ENCODE results near the gene SLC8A1.

The SLC8A1 gene

GRCh38 chr2:40244251-40244650, 207.6 kb downstream of the SLC8A1 start:
- no peaks in the 10 kb centered on the region for H3K27me3 ChIP-seq (replicated peaks; ENCODE audit: control insufficient read depth, insufficient read depth, low read length, poor library complexity, severe bottlenecking)
- H3K9me3 ChIP-seq (ENCODE audit: control insufficient read depth, low read length) = no peaks in the 10 kb centered on the region
- no peak overlapping the region for H3K27ac ChIP-seq (ENCODE audit: insufficient read depth, low read length, poor library complexity, severe bottlenecking)
- no peak for DNase-seq
- H3K4me1 ChIP-seq (ENCODE audit: control insufficient read depth, insufficient read depth, low read length, poor library complexity, severe bottlenecking) = no peaks in the 10 kb centered on the region
- H3K36me3 ChIP-seq (ENCODE audit: control insufficient read depth, insufficient read depth, low read length) = no peaks in the 10 kb centered on the region
- no peak overlapping the region for H3K4me3 ChIP-seq (ENCODE audit: insufficient read depth, low read depth, low read length, poor library complexity, severe bottlenecking)

GRCh38 chr2:40243581-40244187, 208.2 kb downstream of the SLC8A1 start:
- DNase-seq = no peak
- no peak overlapping the region for H3K4me3 ChIP-seq (ENCODE audit: insufficient read depth, low read depth, low read length, poor library complexity, severe bottlenecking)
- H3K9me3 ChIP-seq (ENCODE audit: control insufficient read depth, low read length) = no peaks in the 10 kb centered on the region
- H3K27me3 ChIP-seq (replicated peaks; ENCODE audit: control insufficient read depth, insufficient read depth, low read length, poor library complexity, severe bottlenecking) = no peaks in the 10 kb centered on the region
- H3K27ac ChIP-seq (ENCODE audit: insufficient read depth, low read length, poor library complexity, severe bottlenecking) = no peak overlapping the region
- no peaks in the 10 kb centered on the region for H3K4me1 ChIP-seq (ENCODE audit: control insufficient read depth, insufficient read depth, low read length, poor library complexity, severe bottlenecking)
- no peaks in the 10 kb centered on the region for H3K36me3 ChIP-seq (ENCODE audit: control insufficient read depth, insufficient read depth, low read length)

GRCh38 chr2:40242315-40242714, 209.6 kb downstream of the SLC8A1 start:
- Histone ChIP-seq H3K4me1 (ENCODE audit: control insufficient read depth, insufficient read depth, low read length, poor library complexity, severe bottlenecking) (no peaks in the 10 kb centered on the region), H3K36me3 (ENCODE audit: control insufficient read depth, insufficient read depth, low read length) (no peaks in the 10 kb centered on the region), H3K27me3 (replicated peaks; ENCODE audit: control insufficient read depth, insufficient read depth, low read length, poor library complexity, severe bottlenecking) (no peaks in the 10 kb centered on the region), H3K4me3 (ENCODE audit: insufficient read depth, low read depth, low read length, poor library complexity, severe bottlenecking) (no peak overlapping the region), H3K9me3 (ENCODE audit: control insufficient read depth, low read length) (no peaks in the 10 kb centered on the region), H3K27ac (ENCODE audit: insufficient read depth, low read length, poor library complexity, severe bottlenecking) (no peak overlapping the region)
- no peak for DNase-seq

GRCh38 chr2:40240070-40240469, 211.8 kb downstream of the SLC8A1 start:
- no peak overlapping the region for H3K27ac ChIP-seq (ENCODE audit: insufficient read depth, low read length, poor library complexity, severe bottlenecking)

GRCh38 chr2:40230707-40231432, 221.0 kb downstream of the SLC8A1 start:
- Histone ChIP-seq H3K27me3 (replicated peaks; ENCODE audit: control insufficient read depth, insufficient read depth, low read length, poor library complexity, severe bottlenecking) (no peaks in the 10 kb centered on the region), H3K4me1 (ENCODE audit: control insufficient read depth, insufficient read depth, low read length, poor library complexity, severe bottlenecking) (no peaks in the 10 kb centered on the region), H3K9me3 (ENCODE audit: control insufficient read depth, low read length) (no peaks in the 10 kb centered on the region), H3K36me3 (ENCODE audit: control insufficient read depth, insufficient read depth, low read length) (no peaks in the 10 kb centered on the region), H3K4me3 (ENCODE audit: insufficient read depth, low read depth, low read length, poor library complexity, severe bottlenecking) (no peak overlapping the region), H3K27ac (ENCODE audit: insufficient read depth, low read length, poor library complexity, severe bottlenecking) (no peak overlapping the region)
- DNase-seq = no peak

More at GRCh38 chr2:40240070-40240469, 211.8 kb downstream of the SLC8A1 start:
- Histone ChIP-seq H3K9me3 (ENCODE audit: control insufficient read depth, low read length) (no peaks in the 10 kb centered on the region), H3K4me1 (ENCODE audit: control insufficient read depth, insufficient read depth, low read length, poor library complexity, severe bottlenecking) (no peaks in the 10 kb centered on the region), H3K4me3 (ENCODE audit: insufficient read depth, low read depth, low read length, poor library complexity, severe bottlenecking) (no peak overlapping the region), H3K36me3 (ENCODE audit: control insufficient read depth, insufficient read depth, low read length) (no peaks in the 10 kb centered on the region), H3K27me3 (replicated peaks; ENCODE audit: control insufficient read depth, insufficient read depth, low read length, poor library complexity, severe bottlenecking) (no peaks in the 10 kb centered on the region)
- no peak for DNase-seq

GRCh38 chr2:40230186-40230585, 221.7 kb downstream of the SLC8A1 start:
- H3K27ac ChIP-seq (ENCODE audit: insufficient read depth, low read length, poor library complexity, severe bottlenecking) = no peak overlapping the region
- DNase-seq = no peak

GRCh38 chr2:40228310-40228709, 223.6 kb downstream of the SLC8A1 start:
- no peak for DNase-seq
- no peaks in the 10 kb centered on the region for H3K27me3 ChIP-seq (replicated peaks; ENCODE audit: control insufficient read depth, insufficient read depth, low read length, poor library complexity, severe bottlenecking)
- H3K4me3 ChIP-seq (ENCODE audit: insufficient read depth, low read depth, low read length, poor library complexity, severe bottlenecking) = no peak overlapping the region
- no peak overlapping the region for H3K27ac ChIP-seq (ENCODE audit: insufficient read depth, low read length, poor library complexity, severe bottlenecking)
- H3K4me1 ChIP-seq (ENCODE audit: control insufficient read depth, insufficient read depth, low read length, poor library complexity, severe bottlenecking) = no peaks in the 10 kb centered on the region
- no peaks in the 10 kb centered on the region for H3K36me3 ChIP-seq (ENCODE audit: control insufficient read depth, insufficient read depth, low read length)
- no peaks in the 10 kb centered on the region for H3K9me3 ChIP-seq (ENCODE audit: control insufficient read depth, low read length)

More at GRCh38 chr2:40230186-40230585, 221.7 kb downstream of the SLC8A1 start:
- no peak overlapping the region for H3K4me3 ChIP-seq (ENCODE audit: insufficient read depth, low read depth, low read length, poor library complexity, severe bottlenecking)
- no peaks in the 10 kb centered on the region for H3K27me3 ChIP-seq (replicated peaks; ENCODE audit: control insufficient read depth, insufficient read depth, low read length, poor library complexity, severe bottlenecking)
- no peaks in the 10 kb centered on the region for H3K4me1 ChIP-seq (ENCODE audit: control insufficient read depth, insufficient read depth, low read length, poor library complexity, severe bottlenecking)
- H3K9me3 ChIP-seq (ENCODE audit: control insufficient read depth, low read length) = no peaks in the 10 kb centered on the region
- H3K36me3 ChIP-seq (ENCODE audit: control insufficient read depth, insufficient read depth, low read length) = no peaks in the 10 kb centered on the region

- Histone ChIP-seq H3K9me3 (ENCODE audit: control insufficient read depth, low read length) (no peaks in the 10 kb centered on the region), H3K27me3 (replicated peaks; ENCODE audit: control insufficient read depth, insufficient read depth, low read length, poor library complexity, severe bottlenecking) (no peaks in the 10 kb centered on the region), H3K36me3 (ENCODE audit: control insufficient read depth, insufficient read depth, low read length) (no peaks in the 10 kb centered on the region), H3K27ac (ENCODE audit: insufficient read depth, low read length, poor library complexity, severe bottlenecking) (no peak overlapping the region), H3K4me1 (ENCODE audit: control insufficient read depth, insufficient read depth, low read length, poor library complexity, severe bottlenecking) (no peaks in the 10 kb centered on the region), H3K4me3 (ENCODE audit: insufficient read depth, low read depth, low read length, poor library complexity, severe bottlenecking) (no peak overlapping the region)
- no peak for DNase-seq
Measured at GRCh38 chr2:40227210-40227609, 224.7 kb downstream of the SLC8A1 start.

GRCh38 chr2:40226637-40227036, 225.3 kb downstream of the SLC8A1 start:
- Histone ChIP-seq H3K9me3 (ENCODE audit: control insufficient read depth, low read length) (no peaks in the 10 kb centered on the region), H3K27ac (ENCODE audit: insufficient read depth, low read length, poor library complexity, severe bottlenecking) (no peak overlapping the region), H3K4me3 (ENCODE audit: insufficient read depth, low read depth, low read length, poor library complexity, severe bottlenecking) (no peak overlapping the region), H3K36me3 (ENCODE audit: control insufficient read depth, insufficient read depth, low read length) (no peaks in the 10 kb centered on the region), H3K4me1 (ENCODE audit: control insufficient read depth, insufficient read depth, low read length, poor library complexity, severe bottlenecking) (no peaks in the 10 kb centered on the region), H3K27me3 (replicated peaks; ENCODE audit: control insufficient read depth, insufficient read depth, low read length, poor library complexity, severe bottlenecking) (no peaks in the 10 kb centered on the region)
- no peak for DNase-seq

- Histone ChIP-seq H3K27ac (ENCODE audit: insufficient read depth, low read length, poor library complexity, severe bottlenecking) (no peak overlapping the region), H3K9me3 (ENCODE audit: control insufficient read depth, low read length) (no peaks in the 10 kb centered on the region), H3K36me3 (ENCODE audit: control insufficient read depth, insufficient read depth, low read length) (no peaks in the 10 kb centered on the region), H3K4me3 (ENCODE audit: insufficient read depth, low read depth, low read length, poor library complexity, severe bottlenecking) (no peak overlapping the region), H3K4me1 (ENCODE audit: control insufficient read depth, insufficient read depth, low read length, poor library complexity, severe bottlenecking) (no peaks in the 10 kb centered on the region), H3K27me3 (replicated peaks; ENCODE audit: control insufficient read depth, insufficient read depth, low read length, poor library complexity, severe bottlenecking) (no peaks in the 10 kb centered on the region)
- no peak for DNase-seq
Measured at GRCh38 chr2:40225670-40226210, 226.2 kb downstream of the SLC8A1 start.
